ENCODE results near the gene PRIMA1. TPM values are rescaled to one million over a fixed set of nuclear protein-coding genes. Genes with fewer than 3 reads are reported as not detected.

The PRIMA1 gene
- total and polyA plus RNA-seq, 10 of the 15 experiments (the other 5 are each of a cell fraction or from before 2014, with no cell fraction given): not detected

DNA sequence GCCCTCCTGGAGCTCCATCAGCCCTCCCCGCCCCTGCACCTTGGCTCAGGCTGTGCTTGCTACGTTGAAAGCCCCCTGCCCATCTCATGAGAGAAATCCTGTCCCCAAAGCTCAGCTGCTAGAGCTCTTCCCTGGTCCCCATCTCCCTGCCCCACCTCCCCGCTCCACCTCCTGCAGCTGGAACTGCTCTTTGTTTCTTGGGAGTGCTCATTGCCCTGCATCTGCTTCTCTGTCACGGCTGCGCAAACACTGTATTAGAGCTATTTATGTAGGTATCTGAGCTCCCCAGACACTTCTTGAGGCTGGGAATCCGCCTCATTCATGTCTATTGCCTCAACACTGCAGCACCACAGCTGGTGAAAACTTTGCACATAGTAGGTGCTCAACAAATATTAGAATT is 32.8 kb upstream of the PRIMA1 start:
- H3K36me3 ChIP-seq (ENCODE audit: control insufficient read depth in 2 of 2, insufficient read depth in 2 of 2, low read length in 1 of 2): no peaks in the 10 kb centered on the region
- intact Hi-C loops (cut with micrococcal nuclease; ENCODE audit: unreplicated experiment) (no loop called here), in situ Hi-C loops (cut with MboI) (no loop called here)
- TF ChIP-seq MEF2A (IDR thresholded peaks at IDR 0.05; ENCODE audit: insufficient read depth, low read depth, low read length) (no peak), HCFC1 (IDR thresholded peaks at IDR 0.05; ENCODE audit: low read length) (no peak), EP300 (IDR thresholded peaks at IDR 0.05; ENCODE audit: borderline replicate concordance in 1 of 2, control insufficient read depth in 1 of 2, low read depth in 2 of 2, low read length in 2 of 2) (no peak), RELA (IDR thresholded peaks at IDR 0.05; ENCODE audit: borderline replicate concordance, partially characterized antibody) (no peak), SP1 (IDR thresholded peaks at IDR 0.05; ENCODE audit: low read depth, low read length) (no peak), MEF2B (IDR thresholded peaks at IDR 0.05; ENCODE audit: partially characterized antibody, poor library complexity, severe bottlenecking) (no peak), CEBPB (IDR thresholded peaks at IDR 0.05; ENCODE audit: borderline replicate concordance in 1 of 2, low read depth in 2 of 2, low read length in 2 of 2) (no peak), PAX8 (IDR thresholded peaks at IDR 0.05) (no peak), MYB (IDR thresholded peaks at IDR 0.05; ENCODE audit: borderline replicate concordance, low read depth, low read length) (no peak), SRF (IDR thresholded peaks at IDR 0.05; ENCODE audit: low read depth in 2 of 2, low read length in 2 of 2) (no peak), YBX1 (IDR thresholded peaks at IDR 0.05) (no peak), LARP7 (IDR thresholded peaks at IDR 0.05) (no peak), RAD21 (IDR thresholded peaks at IDR 0.05; ENCODE audit: insufficient read depth, low read depth, low read length) (no peak), SUPT20H (IDR thresholded peaks at IDR 0.05; ENCODE audit: borderline replicate concordance, control insufficient read depth, low read depth, low read length) (no peak), HDAC2 (IDR thresholded peaks at IDR 0.05) (no peak)
- TF ChIP-seq, protein P1, sequence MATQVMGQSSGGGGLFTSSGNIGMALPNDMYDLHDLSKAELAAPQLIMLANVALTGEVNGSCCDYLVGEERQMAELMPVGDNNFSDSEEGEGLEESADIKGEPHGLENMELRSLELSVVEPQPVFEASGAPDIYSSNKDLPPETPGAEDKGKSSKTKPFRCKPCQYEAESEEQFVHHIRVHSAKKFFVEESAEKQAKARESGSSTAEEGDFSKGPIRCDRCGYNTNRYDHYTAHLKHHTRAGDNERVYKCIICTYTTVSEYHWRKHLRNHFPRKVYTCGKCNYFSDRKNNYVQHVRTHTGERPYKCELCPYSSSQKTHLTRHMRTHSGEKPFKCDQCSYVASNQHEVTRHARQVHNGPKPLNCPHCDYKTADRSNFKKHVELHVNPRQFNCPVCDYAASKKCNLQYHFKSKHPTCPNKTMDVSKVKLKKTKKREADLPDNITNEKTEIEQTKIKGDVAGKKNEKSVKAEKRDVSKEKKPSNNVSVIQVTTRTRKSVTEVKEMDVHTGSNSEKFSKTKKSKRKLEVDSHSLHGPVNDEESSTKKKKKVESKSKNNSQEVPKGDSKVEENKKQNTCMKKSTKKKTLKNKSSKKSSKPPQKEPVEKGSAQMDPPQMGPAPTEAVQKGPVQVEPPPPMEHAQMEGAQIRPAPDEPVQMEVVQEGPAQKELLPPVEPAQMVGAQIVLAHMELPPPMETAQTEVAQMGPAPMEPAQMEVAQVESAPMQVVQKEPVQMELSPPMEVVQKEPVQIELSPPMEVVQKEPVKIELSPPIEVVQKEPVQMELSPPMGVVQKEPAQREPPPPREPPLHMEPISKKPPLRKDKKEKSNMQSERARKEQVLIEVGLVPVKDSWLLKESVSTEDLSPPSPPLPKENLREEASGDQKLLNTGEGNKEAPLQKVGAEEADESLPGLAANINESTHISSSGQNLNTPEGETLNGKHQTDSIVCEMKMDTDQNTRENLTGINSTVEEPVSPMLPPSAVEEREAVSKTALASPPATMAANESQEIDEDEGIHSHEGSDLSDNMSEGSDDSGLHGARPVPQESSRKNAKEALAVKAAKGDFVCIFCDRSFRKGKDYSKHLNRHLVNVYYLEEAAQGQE (IDR thresholded peaks at IDR 0.05; ENCODE audit: low read depth, low read length): no peak
- no peak overlapping the region for H3K4me3 ChIP-seq
- ATAC-seq (no peak), FAIRE-seq (no peak), DNase-seq (ENCODE audit: low read depth, low spot score) (no peak)
- no peaks in the 10 kb centered on the region for H3K4me1 ChIP-seq (ENCODE audit: control insufficient read depth, insufficient read depth, low read length)
- WGBS (ENCODE audit: insufficient coverage, insufficient replicate concordance, low lambda C conversion rate, missing lambda C conversion rate): 36% methylated on average over 6 of the region's 6 CpGs
- CTCF ChIA-PET: interaction anchor here (1.4 kb wide), 1 partner anchor 10 kb away, joined by 3 read pairs; no protein-coding TSS in a partner anchor
- no TSS peak for BruUV-seq (replicated peaks)
- H3K9ac ChIP-seq (ENCODE audit: control insufficient read depth, insufficient read depth, low read length): no peak overlapping the region
- no peaks in the 10 kb centered on the region; the same call in 2 of the 3 replicates for H3K9me3 ChIP-seq (replicated peaks; ENCODE audit: control insufficient read depth, insufficient read depth, low read length)
- SMC1A ChIA-PET (ENCODE audit: uncharacterized antibody, unreplicated experiment): no interaction called here
- POLR2A ChIA-PET: no interaction called here
- H3K4me2 ChIP-seq (ENCODE audit: control insufficient read depth, insufficient read depth): no peak overlapping the region
- no peak overlapping the region for H3K27ac ChIP-seq (ENCODE audit: control insufficient read depth, insufficient read depth)
- H3K27me3 ChIP-seq (replicated peaks in 1 of 2; ENCODE audit: control insufficient read depth in 2 of 2, insufficient read depth in 2 of 2, low read length in 1 of 2): peaks cover 0 to 1% of the 10 kb centered on the region in 2 experiments; a peak in 1 of 4 replicates
- H2AFZ ChIP-seq (ENCODE audit: control insufficient read depth, low read depth, low read length): no peak overlapping the region
- H4K20me1 ChIP-seq (ENCODE audit: control insufficient read depth, insufficient read depth): no peaks in the 10 kb centered on the region
- no peaks in the 10 kb centered on the region for H3K79me2 ChIP-seq (ENCODE audit: control insufficient read depth, insufficient read depth, low read length)
- RAD21 ChIA-PET (ENCODE audit: unreplicated experiment): no interaction called here

Measured in GM12878 (cell line).